ENCODE results near the gene PTH2. TPM values are rescaled to one million over a fixed set of nuclear protein-coding genes. Genes with fewer than 3 reads are reported as not detected.

Gene PTH2
- total and polyA plus RNA-seq, 2 donors from 2014 or later: not detected

DNA sequence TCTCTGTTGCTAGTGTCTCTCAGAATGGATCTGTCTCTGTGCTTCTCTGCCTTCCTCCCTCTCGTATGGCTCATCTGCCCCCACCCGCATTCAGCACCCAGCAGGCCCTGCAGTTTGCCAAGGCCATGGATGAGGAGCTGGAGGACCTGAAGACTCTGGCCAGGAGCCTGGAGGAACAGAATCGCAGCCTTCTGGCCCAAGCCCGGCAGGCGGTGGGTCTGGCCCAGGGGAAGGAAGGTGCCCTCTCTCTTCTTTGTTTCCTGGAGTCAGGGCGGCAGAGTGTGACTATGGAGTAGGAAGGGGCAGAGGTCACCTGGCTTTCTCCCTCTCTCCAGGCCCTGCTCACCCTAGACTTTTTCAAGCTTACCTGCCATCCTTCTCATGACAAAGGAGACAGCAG lies 24.3 kb downstream of the PTH2 start:
- H3K4me1 ChIP-seq (ENCODE audit: control insufficient read depth in 2 of 3, insufficient read depth in 2 of 3, low read depth in 1 of 3, low read length in 3 of 3): no peaks in the 10 kb centered on the region
- intact Hi-C loops (cut with DNase I): loop anchor here (10.0 kb wide), 1 partner anchor 46 kb away; the partner anchor contains the start of gene SLC17A7
- FAIRE-seq: no peak
- H3K36me3 ChIP-seq (ENCODE audit: control insufficient read depth in 2 of 3, insufficient read depth in 3 of 3, low read length in 3 of 3): no peaks in the 10 kb centered on the region
- TF ChIP-seq, protein P1, sequence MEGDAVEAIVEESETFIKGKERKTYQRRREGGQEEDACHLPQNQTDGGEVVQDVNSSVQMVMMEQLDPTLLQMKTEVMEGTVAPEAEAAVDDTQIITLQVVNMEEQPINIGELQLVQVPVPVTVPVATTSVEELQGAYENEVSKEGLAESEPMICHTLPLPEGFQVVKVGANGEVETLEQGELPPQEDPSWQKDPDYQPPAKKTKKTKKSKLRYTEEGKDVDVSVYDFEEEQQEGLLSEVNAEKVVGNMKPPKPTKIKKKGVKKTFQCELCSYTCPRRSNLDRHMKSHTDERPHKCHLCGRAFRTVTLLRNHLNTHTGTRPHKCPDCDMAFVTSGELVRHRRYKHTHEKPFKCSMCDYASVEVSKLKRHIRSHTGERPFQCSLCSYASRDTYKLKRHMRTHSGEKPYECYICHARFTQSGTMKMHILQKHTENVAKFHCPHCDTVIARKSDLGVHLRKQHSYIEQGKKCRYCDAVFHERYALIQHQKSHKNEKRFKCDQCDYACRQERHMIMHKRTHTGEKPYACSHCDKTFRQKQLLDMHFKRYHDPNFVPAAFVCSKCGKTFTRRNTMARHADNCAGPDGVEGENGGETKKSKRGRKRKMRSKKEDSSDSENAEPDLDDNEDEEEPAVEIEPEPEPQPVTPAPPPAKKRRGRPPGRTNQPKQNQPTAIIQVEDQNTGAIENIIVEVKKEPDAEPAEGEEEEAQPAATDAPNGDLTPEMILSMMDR (IDR thresholded peaks at IDR 0.05; ENCODE audit: borderline replicate concordance, extremely low read depth, insufficient read depth): no peak
- H3K4me3 ChIP-seq (ENCODE audit: low read length in 3 of 3): no peak overlapping the region
- no peak overlapping the region for H3K9ac ChIP-seq (ENCODE audit: low read length in 3 of 3)
- DNase-seq: no peak
- H3K9me3 ChIP-seq (ENCODE audit: control insufficient read depth in 2 of 3, insufficient read depth in 1 of 3, low read length in 3 of 3): no peaks in the 10 kb centered on the region
- no peak overlapping the region for H3K27ac ChIP-seq (ENCODE audit: low read depth in 2 of 2, low read length in 2 of 2)
- H3K27me3 ChIP-seq (ENCODE audit: control insufficient read depth, insufficient read depth, low read length): no peaks in the 10 kb centered on the region

DNA sequence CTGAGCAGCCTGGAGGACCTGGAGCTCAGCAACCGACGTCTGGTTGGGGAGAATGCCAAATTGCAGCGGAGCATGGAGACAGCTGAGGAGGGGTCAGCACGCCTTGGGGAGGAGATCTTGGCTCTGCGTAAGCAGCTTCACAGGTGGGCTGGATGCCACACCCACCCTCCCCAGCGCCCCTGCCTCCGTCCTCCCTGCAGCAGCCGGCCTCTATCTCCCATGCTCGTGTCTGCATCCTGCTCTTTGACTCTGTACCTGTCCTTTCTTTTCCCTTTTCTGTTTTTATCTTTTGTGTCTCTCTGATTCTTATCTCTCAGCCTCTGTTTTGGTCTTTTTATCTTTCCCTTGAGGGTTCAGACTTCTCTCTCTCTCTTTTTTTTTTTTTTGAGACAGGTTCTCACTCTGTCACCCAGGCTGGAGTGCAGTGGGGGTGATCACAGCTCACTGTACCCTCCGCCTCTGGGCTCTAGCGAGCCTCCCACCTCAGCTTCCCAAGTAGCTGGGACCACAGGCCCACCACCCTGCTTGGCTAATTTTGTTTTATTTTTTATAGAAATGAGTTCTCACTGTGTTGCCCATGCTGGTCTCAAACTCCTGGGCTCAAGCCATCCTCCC lies 25.1 kb downstream of the PTH2 start:
- intact Hi-C loops (cut with DNase I): loop anchor here (10.0 kb wide), 1 partner anchor 47 kb away; the partner anchor contains the start of gene SLC17A7
- TF ChIP-seq, protein P1 (IDR thresholded peaks at IDR 0.05; ENCODE audit: borderline replicate concordance, extremely low read depth, insufficient read depth): no peak
- Histone ChIP-seq H3K4me1 (ENCODE audit: control insufficient read depth in 2 of 3, insufficient read depth in 2 of 3, low read depth in 1 of 3, low read length in 3 of 3) (no peaks in the 10 kb centered on the region), H3K27me3 (ENCODE audit: control insufficient read depth, insufficient read depth, low read length) (no peaks in the 10 kb centered on the region), H3K9me3 (ENCODE audit: control insufficient read depth in 2 of 3, insufficient read depth in 1 of 3, low read length in 3 of 3) (no peaks in the 10 kb centered on the region), H3K4me3 (ENCODE audit: low read length in 3 of 3) (no peak overlapping the region), H3K36me3 (ENCODE audit: control insufficient read depth in 2 of 3, insufficient read depth in 3 of 3, low read length in 3 of 3) (no peaks in the 10 kb centered on the region), H3K9ac (ENCODE audit: low read length in 3 of 3) (no peak overlapping the region), H3K27ac (ENCODE audit: low read depth in 2 of 2, low read length in 2 of 2) (no peak overlapping the region)
- peak in 1 of 5 donors; percentile 27 for DNase-seq
- FAIRE-seq: no peak

DNA sequence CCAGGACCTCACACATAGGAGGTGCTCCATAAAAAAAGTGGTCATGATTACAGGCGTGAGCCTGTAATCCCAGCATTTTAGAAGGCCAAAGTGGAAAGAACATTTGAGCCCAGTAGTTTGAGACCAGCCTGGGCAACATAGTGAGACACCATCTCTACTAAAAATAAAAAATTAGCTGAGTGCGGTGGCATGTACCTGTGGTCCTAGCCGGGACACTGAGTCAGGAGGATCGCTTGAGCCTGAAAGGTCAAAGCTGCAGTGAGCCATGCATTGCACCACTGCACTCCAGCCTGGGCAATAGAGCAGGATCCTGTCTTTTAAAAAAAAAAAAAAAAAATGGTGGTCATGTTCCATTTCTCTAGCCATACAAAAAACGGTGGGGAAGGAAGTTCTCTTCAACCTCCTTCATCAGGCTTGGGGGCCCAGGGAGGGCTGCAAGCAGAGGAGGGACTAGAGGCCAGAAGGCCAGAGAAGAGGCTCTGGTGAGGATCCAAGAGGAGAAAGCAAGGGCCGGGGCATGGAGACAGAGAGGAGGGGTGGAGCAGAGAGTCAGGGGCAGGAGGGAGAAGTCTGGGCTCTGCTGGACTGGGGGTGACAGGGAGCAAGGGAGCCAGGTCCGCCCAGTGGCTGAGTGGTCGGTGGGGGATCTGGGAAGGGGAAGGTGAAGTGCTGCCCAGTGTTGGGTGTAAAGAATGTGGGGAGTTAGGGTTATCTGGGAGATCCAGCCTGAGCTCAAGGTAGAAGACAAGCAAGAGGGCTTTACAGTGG lies 26.3 kb downstream of the PTH2 start:
- Histone ChIP-seq H3K4me1 (ENCODE audit: control insufficient read depth in 2 of 3, insufficient read depth in 2 of 3, low read depth in 1 of 3, low read length in 3 of 3) (no peaks in the 10 kb centered on the region), H3K4me3 (ENCODE audit: low read length in 3 of 3) (no peak overlapping the region), H3K27ac (ENCODE audit: low read depth in 2 of 2, low read length in 2 of 2) (no peak overlapping the region), H3K36me3 (ENCODE audit: control insufficient read depth in 2 of 3, insufficient read depth in 3 of 3, low read length in 3 of 3) (no peaks in the 10 kb centered on the region), H3K9ac (ENCODE audit: low read length in 3 of 3) (no peak overlapping the region), H3K27me3 (ENCODE audit: control insufficient read depth, insufficient read depth, low read length) (no peaks in the 10 kb centered on the region), H3K9me3 (ENCODE audit: control insufficient read depth in 2 of 3, insufficient read depth in 1 of 3, low read length in 3 of 3) (no peaks in the 10 kb centered on the region)
- no peak for DNase-seq
- no peak for FAIRE-seq
- TF ChIP-seq, protein P1 (IDR thresholded peaks at IDR 0.05; ENCODE audit: borderline replicate concordance, extremely low read depth, insufficient read depth): no peak
- intact Hi-C loops (cut with DNase I): loop anchor here (10.0 kb wide), 1 partner anchor 48 kb away; the partner anchor contains the start of gene SLC17A7
